ENCODE measurements around the gene CDH20.

DNA sequence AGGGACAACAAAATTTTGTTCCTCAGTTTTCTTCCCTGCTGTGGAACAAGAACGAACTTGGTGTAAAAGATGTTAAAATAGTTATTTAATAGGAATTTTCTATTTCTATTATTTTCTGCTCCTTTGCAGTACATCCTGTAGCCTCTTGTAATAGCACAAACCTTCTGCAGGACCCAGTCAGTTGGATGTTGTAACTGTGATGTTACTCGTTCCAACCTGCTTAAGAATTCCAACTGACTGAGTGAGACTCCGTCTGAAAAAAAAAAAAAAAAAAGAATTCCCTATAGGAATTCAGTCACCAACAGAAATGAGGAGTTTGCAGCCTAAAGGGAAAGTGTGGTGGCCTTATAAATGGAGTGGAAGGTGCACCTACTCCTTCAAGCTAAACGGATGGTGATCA is 46.4 kb upstream of the CDH20 start:
- TF ChIP-seq, protein P1, sequence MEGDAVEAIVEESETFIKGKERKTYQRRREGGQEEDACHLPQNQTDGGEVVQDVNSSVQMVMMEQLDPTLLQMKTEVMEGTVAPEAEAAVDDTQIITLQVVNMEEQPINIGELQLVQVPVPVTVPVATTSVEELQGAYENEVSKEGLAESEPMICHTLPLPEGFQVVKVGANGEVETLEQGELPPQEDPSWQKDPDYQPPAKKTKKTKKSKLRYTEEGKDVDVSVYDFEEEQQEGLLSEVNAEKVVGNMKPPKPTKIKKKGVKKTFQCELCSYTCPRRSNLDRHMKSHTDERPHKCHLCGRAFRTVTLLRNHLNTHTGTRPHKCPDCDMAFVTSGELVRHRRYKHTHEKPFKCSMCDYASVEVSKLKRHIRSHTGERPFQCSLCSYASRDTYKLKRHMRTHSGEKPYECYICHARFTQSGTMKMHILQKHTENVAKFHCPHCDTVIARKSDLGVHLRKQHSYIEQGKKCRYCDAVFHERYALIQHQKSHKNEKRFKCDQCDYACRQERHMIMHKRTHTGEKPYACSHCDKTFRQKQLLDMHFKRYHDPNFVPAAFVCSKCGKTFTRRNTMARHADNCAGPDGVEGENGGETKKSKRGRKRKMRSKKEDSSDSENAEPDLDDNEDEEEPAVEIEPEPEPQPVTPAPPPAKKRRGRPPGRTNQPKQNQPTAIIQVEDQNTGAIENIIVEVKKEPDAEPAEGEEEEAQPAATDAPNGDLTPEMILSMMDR (IDR thresholded peaks at IDR 0.05; ENCODE audit: poor library complexity), result no peak
- TF ChIP-seq EZH2 (IDR thresholded peaks at IDR 0.05; ENCODE audit: borderline replicate concordance), result no peak

Measured in hepatocyte (in vitro differentiated cells).